Activated naive CD8-positive, alpha-beta T cell treated with anti-CD3 and anti-CD28 coated beads, Interleukin-2, amount 50 U/mL, for 24 hours (primary cell): Measurements from ENCODE around the gene SMIM13.
"Not testable (repeated sequence)": the region's sequence is repeated elsewhere in the genome, so short reads cannot be mapped to it uniquely, and the experiment has no call there.

ENCODE experiments used
- ATAC-seq: fragments of 150-1000 bp; cut with Tn5 transposase; one replicate; pipeline ENCODE4 v1.10.0; 2021
- DNase-seq: peaks from one replicate; pipeline ENCODE4 v3.0.0; 2021
- H3K27ac Mint-ChIP-seq: one replicate; pipeline ENCODE4 v1.8.0; 2021; ENCODE audit warnings: mild to moderate bottlenecking, mixed read lengths
- H3K27me3 Mint-ChIP-seq: one replicate; pipeline ENCODE4 v1.8.0; 2021; ENCODE audit warnings: mixed read lengths
- H3K36me3 Mint-ChIP-seq: one replicate; pipeline ENCODE4 v1.8.0; 2021; ENCODE audit warnings: low read depth, mixed read lengths
- H3K4me1 Mint-ChIP-seq: one replicate; pipeline ENCODE4 v1.8.0; 2021; ENCODE audit warnings: mixed read lengths
- H3K4me3 Mint-ChIP-seq: one replicate; pipeline ENCODE4 v1.8.0; 2021; ENCODE audit warnings: mild to moderate bottlenecking, moderate library complexity, mixed read lengths
- H3K9me3 Mint-ChIP-seq: one replicate; pipeline ENCODE4 v1.8.0; 2021; ENCODE audit warnings: mixed read lengths

Gene SMIM13

GRCh38 chr6:11094411-11094851 is 797 bp downstream of the SMIM13 start:
- H3K4me3 Mint-ChIP-seq = peak overlapping the region; percentile 98
- ATAC-seq (peak; percentile 37), DNase-seq (peak; percentile 60)
- peak overlapping the region; percentile 97 for H3K27ac Mint-ChIP-seq
- peaks cover 28% of the 10 kb centered on the region for H3K4me1 Mint-ChIP-seq
- no peaks in the 10 kb centered on the region for H3K27me3 Mint-ChIP-seq
- H3K36me3 Mint-ChIP-seq = peaks cover 17% of the 10 kb centered on the region
- no peaks in the 10 kb centered on the region for H3K9me3 Mint-ChIP-seq

- Mint-ChIP-seq H3K4me3 (peak overlapping the region; percentile 98), H3K27me3 (no peaks in the 10 kb centered on the region), H3K36me3 (peaks cover 22% of the 10 kb centered on the region), H3K9me3 (no peaks in the 10 kb centered on the region), H3K4me1 (peaks cover 28% of the 10 kb centered on the region), H3K27ac (peak overlapping the region; percentile 97)
- DNase-seq = no peak
- ATAC-seq = no peak
Measured at GRCh38 chr6:11094941-11095340, 1.3 kb downstream of the SMIM13 start.

DNA sequence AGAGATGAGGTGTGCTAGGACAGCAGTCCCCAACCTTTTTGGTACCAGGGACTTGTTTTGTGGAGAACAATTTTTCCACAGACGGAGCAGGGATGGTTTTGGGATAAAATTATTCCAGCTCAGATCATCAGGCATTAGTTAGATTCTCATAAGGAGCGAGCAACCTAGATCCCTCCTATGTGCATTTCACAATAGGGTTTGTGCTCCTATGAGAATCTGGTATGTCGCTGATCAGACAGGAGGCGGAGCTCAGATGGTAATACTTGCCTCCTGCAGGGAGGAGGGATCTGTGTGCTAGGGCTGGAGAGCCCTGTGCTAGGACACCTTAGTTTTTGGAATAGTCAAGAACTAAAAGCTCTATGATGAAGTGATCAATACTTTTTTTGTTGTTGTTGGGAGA is 2.5 kb downstream of the SMIM13 start:
- Mint-ChIP-seq H3K9me3 (peaks cover 6% of the 10 kb centered on the region), H3K27me3 (no peaks in the 10 kb centered on the region), H3K36me3 (peaks cover 25% of the 10 kb centered on the region), H3K4me1 (peaks cover 32% of the 10 kb centered on the region), H3K27ac (no peak overlapping the region), H3K4me3 (peak overlapping the region; percentile 98)
- no peak for DNase-seq
- no peak for ATAC-seq

DNA sequence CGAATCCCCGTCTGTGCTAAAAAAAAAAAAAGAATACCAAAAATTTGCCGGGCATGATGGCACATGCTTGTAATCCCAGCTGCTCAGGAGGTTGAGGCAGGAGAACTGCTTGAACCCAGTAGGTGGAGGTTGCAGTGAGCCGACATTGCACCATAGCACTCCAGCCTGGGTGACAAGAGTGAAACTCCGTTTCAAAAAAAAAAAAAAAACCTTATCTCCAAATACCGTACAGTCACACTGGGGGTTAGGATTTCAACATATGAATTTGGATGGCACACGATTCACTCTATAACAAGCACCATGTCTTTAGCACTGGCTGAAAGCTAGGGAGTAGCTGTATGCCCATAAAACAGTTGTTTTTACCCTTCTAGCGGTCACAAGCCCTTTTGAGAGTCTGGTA is 3.8 kb downstream of the SMIM13 start:
- Mint-ChIP-seq H3K36me3 (peaks cover 32% of the 10 kb centered on the region), H3K27ac (no peak overlapping the region), H3K9me3 (peaks cover 6% of the 10 kb centered on the region), H3K27me3 (no peaks in the 10 kb centered on the region), H3K4me1 (peaks cover 31% of the 10 kb centered on the region), H3K4me3 (no peak overlapping the region)
- DNase-seq (no peak), ATAC-seq (no peak)

GRCh38 chr6:11098004-11098403 is 4.4 kb downstream of the SMIM13 start:
- Mint-ChIP-seq H3K27ac (no peak overlapping the region), H3K4me1 (peaks cover 26% of the 10 kb centered on the region), H3K9me3 (peaks cover 6% of the 10 kb centered on the region)

DNA sequence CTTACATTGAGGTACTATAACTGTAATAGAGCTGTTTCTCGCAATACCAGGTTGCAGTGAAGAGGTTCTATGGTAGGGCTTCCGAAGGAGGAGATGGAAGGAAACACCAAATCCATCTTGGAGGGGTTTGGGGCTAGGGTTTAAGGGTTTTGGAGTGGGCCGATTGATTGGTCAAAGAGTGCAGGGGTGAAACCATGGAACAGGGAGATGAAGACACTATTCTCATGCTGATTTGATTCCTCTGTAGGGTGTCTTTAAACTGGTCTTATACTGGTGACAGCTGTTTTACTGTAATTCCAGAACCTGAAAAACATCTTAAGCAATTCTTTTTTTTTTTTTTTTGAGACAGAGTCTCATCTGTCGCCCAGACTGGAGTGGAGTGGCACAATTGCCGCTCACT is 7.8 kb downstream of the SMIM13 start:
- DNase-seq = no peak
- no peak overlapping the region for H3K4me3 Mint-ChIP-seq
- ATAC-seq = no peak
- H3K27me3 Mint-ChIP-seq = no peaks in the 10 kb centered on the region
- peaks cover 9% of the 10 kb centered on the region for H3K9me3 Mint-ChIP-seq
- peaks cover 38% of the 10 kb centered on the region for H3K36me3 Mint-ChIP-seq
- H3K4me1 Mint-ChIP-seq = peaks cover 7% of the 10 kb centered on the region
- H3K27ac Mint-ChIP-seq = no peak overlapping the region

More at GRCh38 chr6:11098004-11098403, 4.4 kb downstream of the SMIM13 start:
- Mint-ChIP-seq H3K27me3 (no peaks in the 10 kb centered on the region), H3K4me3 (no peak overlapping the region), H3K36me3 (peaks cover 36% of the 10 kb centered on the region)
- DNase-seq (no peak), ATAC-seq (no peak)

DNA sequence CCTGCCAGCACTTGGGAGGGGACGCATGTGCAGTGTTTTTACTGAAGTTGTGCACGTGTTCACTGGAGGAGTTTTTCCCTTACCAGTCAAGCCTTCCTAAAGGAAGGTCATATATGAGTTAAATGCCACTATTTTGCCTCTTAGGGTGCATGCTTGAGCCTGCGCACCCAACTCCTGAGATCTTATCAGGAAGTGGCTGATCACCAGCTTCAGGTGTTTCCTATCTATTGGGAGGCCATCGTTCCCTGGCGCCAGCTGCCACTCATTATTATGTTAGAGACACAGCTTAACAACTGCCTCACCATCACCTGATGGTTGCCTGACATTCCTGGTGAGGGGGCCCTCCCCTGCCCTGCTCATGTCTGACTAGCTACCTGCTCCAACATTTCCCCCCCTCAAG is 9.4 kb downstream of the SMIM13 start:
- ATAC-seq (no peak), DNase-seq (no peak)
- Mint-ChIP-seq H3K9me3 (peaks cover 9% of the 10 kb centered on the region), H3K27me3 (no peaks in the 10 kb centered on the region), H3K36me3 (peaks cover 35% of the 10 kb centered on the region), H3K4me1 (peaks cover 5% of the 10 kb centered on the region), H3K27ac (no peak overlapping the region), H3K4me3 (no peak overlapping the region)

DNA sequence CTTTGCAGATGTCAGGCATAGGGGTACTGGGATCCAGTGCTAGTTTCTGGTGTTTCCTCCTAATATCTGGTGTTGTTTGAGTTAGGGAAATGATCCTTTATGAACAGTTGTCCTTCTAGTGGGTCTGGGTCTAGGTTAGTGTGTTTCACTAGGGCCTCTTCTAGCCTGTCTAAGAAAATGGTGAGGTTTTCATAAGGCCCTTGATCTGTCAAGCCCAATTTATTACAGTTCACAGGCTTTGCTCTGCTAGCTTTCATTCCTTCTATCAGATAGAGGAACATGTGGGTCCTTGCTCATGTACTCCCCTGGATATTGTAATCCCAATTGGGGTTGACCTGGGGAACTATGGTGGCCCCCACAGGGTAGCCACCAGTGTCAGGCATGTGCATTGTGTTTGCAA is 15.1 kb downstream of the SMIM13 start:
- H3K9me3 Mint-ChIP-seq = peaks cover 4% of the 10 kb centered on the region
- H3K27ac Mint-ChIP-seq = no peak overlapping the region
- no peak overlapping the region for H3K4me3 Mint-ChIP-seq
- peaks cover 4% of the 10 kb centered on the region for H3K36me3 Mint-ChIP-seq
- H3K4me1 Mint-ChIP-seq = peaks cover 21% of the 10 kb centered on the region
- no peak for ATAC-seq
- H3K27me3 Mint-ChIP-seq = no peaks in the 10 kb centered on the region
- DNase-seq = no peak

DNA sequence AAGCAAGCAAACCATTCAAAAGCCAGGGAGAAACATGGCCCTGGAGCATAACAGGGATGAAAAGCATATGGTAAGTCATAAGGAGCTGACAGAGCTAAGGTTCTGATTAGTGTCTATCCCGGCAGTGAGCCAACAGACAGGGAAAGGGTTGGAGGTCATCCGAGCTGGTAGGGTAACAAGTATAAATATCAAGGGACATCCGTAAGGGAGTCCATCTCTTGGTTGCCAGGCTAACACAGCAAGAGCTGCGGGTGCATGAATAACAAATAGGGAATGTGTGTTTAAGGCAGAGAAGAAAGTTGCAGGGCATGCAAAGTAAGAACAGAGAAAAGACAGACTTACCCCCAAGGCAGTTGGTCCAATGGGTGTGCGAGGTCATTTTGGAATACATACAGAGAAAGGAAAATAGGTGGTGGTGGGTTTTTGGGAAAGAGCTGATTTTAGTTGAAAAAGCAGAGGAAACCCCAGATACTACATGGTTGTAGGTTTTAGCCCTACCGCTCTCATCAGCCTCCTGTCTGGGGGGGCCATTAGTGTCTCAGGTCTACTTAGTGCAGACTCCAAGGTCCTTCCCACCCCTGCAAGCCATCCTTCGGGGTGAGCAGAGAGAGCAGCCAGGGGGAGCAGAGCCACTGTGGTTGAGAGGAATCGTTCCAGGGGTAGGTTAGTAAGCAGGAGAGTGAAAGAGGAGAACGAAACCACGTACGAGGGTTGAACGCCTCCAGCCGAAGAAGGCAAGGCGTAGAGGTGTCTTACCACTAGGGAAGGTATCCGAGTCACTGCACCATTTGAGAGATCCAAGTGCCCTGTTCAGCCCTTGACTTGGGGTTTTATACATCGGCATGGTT is 17.5 kb downstream of the SMIM13 start, which contains the start of gene ERVFRD-1:
Gene ERVFRD-1 (minus strand): TSS at position 805 of the 848 bp plus-strand sequence. CDS start 6,415 bp downstream, outside the sequence.
- Mint-ChIP-seq H3K36me3 (peaks cover 4% of the 10 kb centered on the region), H3K4me3 (no peak within 1 kb of the TSS), H3K27me3 (no peaks in the 10 kb centered on the region), H3K9me3 (no peaks in the 10 kb centered on the region), H3K27ac (no peak within 1 kb of the TSS), H3K4me1 (peaks cover 28% of the 10 kb centered on the region)
- DNase-seq (no peak), ATAC-seq (peak; percentile 55)

GRCh38 chr6:11111769-11112437 is 18.3 kb downstream of the SMIM13 start:
- H3K9me3 Mint-ChIP-seq = no peaks in the 10 kb centered on the region

GRCh38 chr6:11113038-11113437 is 19.4 kb downstream of the SMIM13 start:
- no peak for DNase-seq
- no peak overlapping the region for H3K4me3 Mint-ChIP-seq
- peaks cover 35% of the 10 kb centered on the region for H3K4me1 Mint-ChIP-seq
- H3K36me3 Mint-ChIP-seq = peaks cover 4% of the 10 kb centered on the region
- no peaks in the 10 kb centered on the region for H3K9me3 Mint-ChIP-seq
- no peak for ATAC-seq
- no peak overlapping the region for H3K27ac Mint-ChIP-seq
- H3K27me3 Mint-ChIP-seq = no peaks in the 10 kb centered on the region

More at GRCh38 chr6:11111769-11112437, 18.3 kb downstream of the SMIM13 start:
- DNase-seq = no peak
- H3K36me3 Mint-ChIP-seq = peaks cover 4% of the 10 kb centered on the region
- H3K27me3 Mint-ChIP-seq = no peaks in the 10 kb centered on the region
- H3K4me3 Mint-ChIP-seq = no peak overlapping the region
- peak; percentile 31 for ATAC-seq
- H3K4me1 Mint-ChIP-seq = peaks cover 35% of the 10 kb centered on the region
- H3K27ac Mint-ChIP-seq = no peak overlapping the region

GRCh38 chr6:11115808-11116536 is 22.3 kb downstream of the SMIM13 start:
- H3K4me3 Mint-ChIP-seq, DNase-seq, H3K27me3 Mint-ChIP-seq, H3K9me3 Mint-ChIP-seq, H3K27ac Mint-ChIP-seq, H3K36me3 Mint-ChIP-seq: not testable (repeated sequence)
- peak; percentile 90 for ATAC-seq
- H3K4me1 Mint-ChIP-seq = peaks cover 36% of the 10 kb centered on the region

- no peaks in the 10 kb centered on the region for H3K27me3 Mint-ChIP-seq
- H3K9me3 Mint-ChIP-seq = no peaks in the 10 kb centered on the region
- H3K27ac Mint-ChIP-seq = no peak overlapping the region
- no peak for ATAC-seq
- H3K4me1 Mint-ChIP-seq = peaks cover 40% of the 10 kb centered on the region
- H3K4me3 Mint-ChIP-seq = no peak overlapping the region
- peaks cover 6% of the 10 kb centered on the region for H3K36me3 Mint-ChIP-seq
- DNase-seq = no peak
Measured at GRCh38 chr6:11120271-11121005, 26.8 kb downstream of the SMIM13 start.

GRCh38 chr6:11121851-11122250 is 28.2 kb downstream of the SMIM13 start:
- peaks cover 30% of the 10 kb centered on the region for H3K4me1 Mint-ChIP-seq
- H3K4me3 Mint-ChIP-seq = no peak overlapping the region
- H3K27me3 Mint-ChIP-seq = no peaks in the 10 kb centered on the region
- H3K27ac Mint-ChIP-seq = peak overlapping the region; percentile 6
- ATAC-seq = no peak
- H3K9me3 Mint-ChIP-seq = no peaks in the 10 kb centered on the region
- no peak for DNase-seq
- H3K36me3 Mint-ChIP-seq = peaks cover 17% of the 10 kb centered on the region
